ENCODE data around the gene MPP3. TPM values are rescaled to one million over a fixed set of nuclear protein-coding genes. Genes with fewer than 3 reads are reported as not detected.

MPP3 gene
- total and polyA plus RNA-seq, 2 of the 4 experiments (the other 2 are of a cell fraction), result 5.7 to 11.9 TPM

- CTCF ChIA-PET, result interaction anchor here (1.6 kb wide), 1 partner anchor 23 kb away, joined by 3 read pairs; the partner anchor contains the start of gene CD300LG
- intact Hi-C loops (cut with micrococcal nuclease), result loop anchor here (1.0 kb wide), 1 partner anchor 25 kb away; no protein-coding TSS in a partner anchor
- TF ChIP-seq RFX5 (IDR thresholded peaks at IDR 0.05; ENCODE audit: low read depth, low read length) (no peak), MXI1 (IDR thresholded peaks at IDR 0.05; ENCODE audit: borderline replicate concordance, low read depth, low read length) (no peak), NFE2L2 (IDR thresholded peaks at IDR 0.05; ENCODE audit: low read depth, low read length) (no peak), CTCF (conservative IDR thresholded peaks at IDR 0.05; ENCODE audit: low read depth, low read length) (no peak), ELK1 (IDR thresholded peaks at IDR 0.05; ENCODE audit: borderline replicate concordance, low read depth, low read length) (no peak), MAZ (IDR thresholded peaks at IDR 0.05; ENCODE audit: borderline replicate concordance, low read depth, low read length) (no peak), RAD21 (IDR thresholded peaks at IDR 0.05; ENCODE audit: low read length) (no peak), BHLHE40 (IDR thresholded peaks at IDR 0.05; ENCODE audit: low read depth, low read length) (no peak), SMC3 (IDR thresholded peaks at IDR 0.05; ENCODE audit: low read depth, low read length) (no peak), POLR2A (IDR thresholded peaks at IDR 0.05; ENCODE audit: low read depth, low read length) (no peak), CHD1 (IDR thresholded peaks at IDR 0.05; ENCODE audit: low read depth, low read length) (no peak), CEBPB (IDR thresholded peaks at IDR 0.05; ENCODE audit: low read depth, low read length) (no peak), FOS (IDR thresholded peaks at IDR 0.05; ENCODE audit: low read depth, low read length) (no peak), RCOR1 (IDR thresholded peaks at IDR 0.05; ENCODE audit: insufficient replicate concordance, low read length) (no peak), MAFK (IDR thresholded peaks at IDR 0.05; ENCODE audit: low read depth, low read length) (no peak)
Observed at GRCh38 chr17:43823350-43824084, 9.4 kb downstream of the MPP3 start.

More at GRCh38 chr17:43823350-43824084, 9.4 kb downstream of the MPP3 start:
- Histone ChIP-seq H3K4me1 (ENCODE audit: control insufficient read depth, insufficient read depth, low read length) (peaks cover 6% of the 10 kb centered on the region), H2AK9ac (replicated peaks; ENCODE audit: low read depth, low read length, poor library complexity) (peak overlapping the region; percentile 21), H2BK20ac (ENCODE audit: low read depth, low read length) (no peak overlapping the region), H4K5ac (ENCODE audit: low read depth, low read length) (no peak overlapping the region), H3K36me3 (ENCODE audit: control insufficient read depth, insufficient read depth, low read length) (peaks cover 20% of the 10 kb centered on the region), H3K56ac (ENCODE audit: extremely low read depth, insufficient read depth, low read length) (no peak overlapping the region), H4K20me1 (ENCODE audit: insufficient read depth, low read length) (no peaks in the 10 kb centered on the region), H2AFZ (replicated peaks; ENCODE audit: low read length, poor library complexity) (no peak overlapping the region), H3K23ac (ENCODE audit: low read depth, low read length) (0 out of 2 replicates have a peak overlapping the region, but pooled peaks have one; percentile 27), H2BK15ac (ENCODE audit: low read depth, low read length) (no peak overlapping the region), H3K9me3 (ENCODE audit: control insufficient read depth, insufficient read depth, low read length) (no peaks in the 10 kb centered on the region), H3K79me1 (ENCODE audit: low read depth in 1 of 2, low read length in 2 of 2) (peaks cover 0 to 28% of the 10 kb centered on the region in 2 experiments; a peak in 3 of 4 replicates), H3K27me3 (ENCODE audit: control insufficient read depth, insufficient read depth, low read length) (no peaks in the 10 kb centered on the region), H4K8ac (ENCODE audit: low read depth in 2 of 2, low read length in 2 of 2) (no peak overlapping the region), H3K18ac (ENCODE audit: low read depth, low read length) (0 out of 2 replicates have a peak overlapping the region, but pooled peaks have one; percentile 8), H3K4ac (ENCODE audit: low read depth, low read length) (no peak overlapping the region), H3K9ac (ENCODE audit: low read depth, low read length) (no peak overlapping the region), H3K4me3 (ENCODE audit: insufficient read depth, low read depth, low read length) (no peak overlapping the region), H2AK5ac (ENCODE audit: low read depth, low read length) (no peak overlapping the region), H2BK5ac (ENCODE audit: low read depth, low read length, poor library complexity, severe bottlenecking) (no peak overlapping the region), H3K14ac (replicated peaks; ENCODE audit: low read depth, low read length) (no peak overlapping the region), H3K4me2 (ENCODE audit: low read depth, low read length) (no peak overlapping the region), H2BK120ac (ENCODE audit: low read depth, low read length) (no peak overlapping the region), H4K91ac (ENCODE audit: insufficient read depth, low read depth, low read length) (no peak overlapping the region), H3K9me1 (ENCODE audit: insufficient read depth, low read length) (peaks cover 4% of the 10 kb centered on the region; the same call in 1 of the 2 replicates), H3K27ac (ENCODE audit: insufficient read depth, low read length) (no peak overlapping the region)
- peak; percentile 32 for ATAC-seq (ENCODE audit: low read depth)
- BruUV-seq (replicated peaks), result no TSS peak
- 71% methylated on average over 1 of the region's 10 CpGs; no CpG with 5 or more reads in 1 of the 2 experiments for WGBS, 2 experiments (ENCODE audit: extremely low coverage in 2 of 2, insufficient read length in 1 of 2)
- in situ Hi-C loops (cut with MboI; ENCODE audit: low sequenced_read_pairs) (no loop called here), dilution Hi-C loops (cut with HindIII; ENCODE audit: low sequenced_read_pairs, unreplicated experiment) (no loop called here)
- no peak for DNase-seq
- POLR2A ChIA-PET (ENCODE audit: unreplicated experiment), result no interaction called here
